SK-N-SH treated with all-trans-retinoic acid at 6 μM for 48 hours (cell line): ENCODE measurements around the gene MAP7D2.

Source experiments
- ATAC-seq: fragments of 200-7000 bp; cut with Tn5 transposase; 3 replicates; pipeline ENCODE4 v1.9.1; 2020; ENCODE audit warnings: mild to moderate bottlenecking, moderate library complexity
- CREB5 ChIP-seq: fragments of 250-450 bp; sonication (Bioruptor Pico); IDR thresholded peaks from 2 replicates; pipeline ENCODE4 v1.5.1; 2020; ENCODE audit warnings: low read depth, mild to moderate bottlenecking, moderate library complexity
- CSDC2 ChIP-seq: fragments of 250-450 bp; sonication (Bioruptor Pico); IDR thresholded peaks from 2 replicates; pipeline ENCODE4 v1.5.0; 2020; ENCODE audit warnings: mild to moderate bottlenecking, moderate library complexity
- ESRRG ChIP-seq: fragments of 250-450 bp; sonication (Bioruptor Pico); IDR thresholded peaks from 2 replicates; pipeline ENCODE4 v1.6.1; 2021; ENCODE audit warnings: mild to moderate bottlenecking
- GLIS3 ChIP-seq: fragments of 250-450 bp; sonication (Bioruptor Pico); IDR thresholded peaks from 2 replicates; pipeline ENCODE4 v1.5.0; 2020; ENCODE audit warnings: mild to moderate bottlenecking, moderate library complexity
- ISL1 ChIP-seq: fragments of 250-450 bp; sonication (Bioruptor Pico); IDR thresholded peaks from 2 replicates; pipeline ENCODE4 v2.1.2; 2022; ENCODE audit warnings: mild to moderate bottlenecking, moderate library complexity
- OSR1 ChIP-seq: fragments of 250-450 bp; sonication (Bioruptor Pico); IDR thresholded peaks from 2 replicates; pipeline ENCODE4 v1.8.0; 2022; ENCODE audit warnings: moderate library complexity, mild to moderate bottlenecking, inconsistent platforms
- PATZ1 ChIP-seq: fragments of 250-450 bp; sonication (Bioruptor Pico); IDR thresholded peaks from 2 replicates; pipeline ENCODE4 v1.8.0; 2020; ENCODE audit warnings: mild to moderate bottlenecking, moderate library complexity, borderline replicate concordance
- POU6F1 ChIP-seq: fragments of 250-450 bp; sonication (Bioruptor Pico); IDR thresholded peaks from 2 replicates; pipeline ENCODE4 v1.8.0; 2021; ENCODE audit warnings: low read depth, mild to moderate bottlenecking, moderate library complexity, borderline replicate concordance
- PPARA ChIP-seq: fragments of 250-450 bp; sonication (Bioruptor Pico); IDR thresholded peaks from 2 replicates; pipeline ENCODE4 v1.5.0; 2020; ENCODE audit warnings: mild to moderate bottlenecking, borderline replicate concordance
- SNAI2 ChIP-seq: fragments of 250-450 bp; sonication (Bioruptor Pico); IDR thresholded peaks from 2 replicates; pipeline ENCODE4 v1.5.0; 2020; ENCODE audit warnings: mild to moderate bottlenecking, moderate library complexity
- TCF4 ChIP-seq: fragments of 250-450 bp; sonication (Bioruptor Pico); IDR thresholded peaks from 2 replicates; pipeline ENCODE4 v1.8.0; 2021; ENCODE audit warnings: mild to moderate bottlenecking, moderate library complexity, borderline replicate concordance
- TOX ChIP-seq: fragments of 250-450 bp; sonication (Bioruptor Pico); IDR thresholded peaks from 2 replicates; pipeline ENCODE4 v1.8.0; 2021; ENCODE audit warnings: mild to moderate bottlenecking, moderate library complexity, borderline replicate concordance
- TSHZ2 ChIP-seq: fragments of 250-450 bp; sonication (Bioruptor Pico); IDR thresholded peaks from 2 replicates; pipeline ENCODE4 v1.5.0; 2020; ENCODE audit warnings: mild to moderate bottlenecking, moderate library complexity
- ZC3H10 ChIP-seq: fragments of 250-450 bp; sonication (Bioruptor Pico); IDR thresholded peaks from 2 replicates; pipeline ENCODE4 v1.5.1; 2021; ENCODE audit warnings: mild to moderate bottlenecking, moderate library complexity
- ZFP3 ChIP-seq: fragments of 250-450 bp; sonication (Bioruptor Pico); IDR thresholded peaks from 2 replicates; pipeline ENCODE4 v1.5.0; 2020; ENCODE audit warnings: mild to moderate bottlenecking, moderate library complexity
- ZFP30 ChIP-seq: fragments of 450-650 bp; formaldehyde crosslinking; IDR thresholded peaks from 2 replicates; pipeline ENCODE4 v1.5.0; 2022; ENCODE audit warnings: mild to moderate bottlenecking, moderate library complexity
- ZNF565 ChIP-seq: fragments of 450-650 bp; formaldehyde crosslinking; conservative IDR thresholded peaks from 2 replicates; pipeline ENCODE4 v1.5.0; 2020; ENCODE audit warnings: low read depth, mild to moderate bottlenecking, moderate library complexity
- ZNF8 ChIP-seq: fragments of 450-650 bp; formaldehyde crosslinking; IDR thresholded peaks from 2 replicates; pipeline ENCODE4 v1.5.0; 2020; ENCODE audit warnings: mild to moderate bottlenecking, moderate library complexity

The MAP7D2 gene

GRCh38 chrX:20101934-20102581 lies 14.6 kb downstream of the MAP7D2 start:
- no peak for TF ChIP-seq ZFP30
- no peak for ATAC-seq

GRCh38 chrX:20091499-20091898 lies 25.2 kb downstream of the MAP7D2 start:
- no peak for TF ChIP-seq SNAI2 (CRISPR knock-in tag)
- no peak for TF ChIP-seq POU6F1 (CRISPR knock-in tag)
- no peak for TF ChIP-seq OSR1
- no peak for TF ChIP-seq TCF4 (CRISPR knock-in tag)
- no peak for TF ChIP-seq ZNF565
- no peak for ATAC-seq

GRCh38 chrX:20089845-20090244 lies 26.9 kb downstream of the MAP7D2 start:
- ATAC-seq, result no peak
- TF ChIP-seq TOX (CRISPR knock-in tag), result no peak
- TF ChIP-seq CREB5 (CRISPR knock-in tag), result no peak
- no peak for TF ChIP-seq OSR1
- no peak for TF ChIP-seq PATZ1
- no peak for TF ChIP-seq ESRRG
- no peak for TF ChIP-seq CSDC2 (CRISPR knock-in tag)
- TF ChIP-seq TSHZ2, result no peak
- TF ChIP-seq ISL1 (CRISPR knock-in tag), result no peak
- no peak for TF ChIP-seq ZNF8
- TF ChIP-seq GLIS3, result no peak
- TF ChIP-seq ZFP3 (CRISPR knock-in tag), result no peak
- no peak for TF ChIP-seq ZC3H10 (CRISPR knock-in tag)
- no peak for TF ChIP-seq PPARA

GRCh38 chrX:20080277-20080676 lies 36.4 kb downstream of the MAP7D2 start:
- TF ChIP-seq ESRRG, result no peak
- TF ChIP-seq TOX (CRISPR knock-in tag), result no peak
- ATAC-seq, result no peak

- no peak for ATAC-seq
- no peak for TF ChIP-seq OSR1
- TF ChIP-seq, all 23 proteins: peak for 0
Observed at GRCh38 chrX:20071511-20072079, 45.1 kb downstream of the MAP7D2 start.
